K562 (cell line): Measurements from ENCODE around the gene CDK14. TPM values are rescaled to one million over a fixed set of nuclear protein-coding genes. Genes with fewer than 3 reads are reported as not detected.

ENCODE experiments used
- ATAC-seq: fragments of 200-7000 bp; cut with Tn5 transposase; 3 replicates; pipeline ENCODE4 v1.9.1; 2020; ENCODE audit warnings: moderate library complexity
- BruUV-seq: library from RNA; stranded (reverse); fragments of 400-500 nt; replicated peaks from 2 replicates; lab custom pipeline; 2021; lab: Mats Ljungman, UMichigan
- CTCF ChIA-PET: fragments of 300-600 bp; formaldehyde crosslinking; extraction: SDS; loops from one replicate; lab custom pipeline; 2021; ENCODE audit warnings: low intra/inter-chr PET ratio; lab: Yijun Ruan, JAX
- POLR2A ChIA-PET: fragments of 300-600, 350-650 bp; sonication (Branson Sonifier 250); formaldehyde crosslinking; extraction: SDS; loops from one replicate; lab custom pipeline; 2021; ENCODE audit warnings: antibody characterized with exemption, inconsistent platforms; lab: Yijun Ruan, JAX
- DNase-seq, 4 experiments: peaks; one replicate each; pipeline versions ENCODE4 v3.0.0 to v3.0.0-alpha.2; 2011 to 2018; ENCODE audit warnings: low spot score in 3 of 4, mixed read lengths in 3 of 4; ENCODE audit errors: extremely low read depth in 1 of 4
- FAIRE-seq: peaks from 2 replicates; lab custom pipeline; 2011; peaks lifted over from hg19 to GRCh38; lab: Jason Lieb, UNC
- H2AFZ ChIP-seq: 2 replicates; pipeline ENCODE4 v1.6.0; 2011; ENCODE audit warnings: low read depth, low read length, control low read depth, inconsistent platforms
- H3K27ac ChIP-seq: fragments of 200-600 bp; 3 replicates; pipeline ENCODE4 v1.8.0; 2011; ENCODE audit warnings: low read depth, mild to moderate bottlenecking, control low read depth, inconsistent platforms, low read length, moderate library complexity, mixed read lengths; ENCODE audit errors: extremely low read depth
- H3K27me3 ChIP-seq, 2 experiments: fragments of 300-600 bp in 1 of 2; 2 replicates in 1 of 2; 3 replicates in 1 of 2; pipeline versions ENCODE4 v1.6.0 to v1.8.0; 2011; ENCODE audit warnings: inconsistent platforms in 2 of 2, low read length in 2 of 2, mild to moderate bottlenecking in 1 of 2, mixed read lengths in 1 of 2, moderate library complexity in 1 of 2; ENCODE audit not compliant: control insufficient read depth in 2 of 2, insufficient read depth in 2 of 2
- H3K36me3 ChIP-seq: fragments of 300-600 bp; 3 replicates; pipeline ENCODE4 v1.8.0; 2011; ENCODE audit warnings: mild to moderate bottlenecking, low read length, inconsistent platforms; ENCODE audit not compliant: control insufficient read depth, insufficient read depth
- H3K4me1 ChIP-seq, 2 experiments: fragments of 200-600 bp in 1 of 2; replicated peaks in 1 of 2; 2 replicates in 1 of 2; 3 replicates in 1 of 2; pipeline versions ENCODE4 v1.5.1 to v1.8.0; 2011; ENCODE audit warnings: inconsistent platforms in 2 of 2, low read length in 2 of 2, mild to moderate bottlenecking in 1 of 2, mixed read lengths in 1 of 2, moderate library complexity in 1 of 2; ENCODE audit not compliant: control insufficient read depth in 2 of 2, insufficient read depth in 2 of 2
- H3K4me2 ChIP-seq: 2 replicates; pipeline ENCODE4 v1.6.1; 2011; ENCODE audit warnings: low read length, control low read depth, inconsistent platforms, mixed read lengths; ENCODE audit not compliant: insufficient read depth
- H3K4me3 ChIP-seq: fragments of 200-600 bp; sonication (generic), shearing (Covaris generic); 2 replicates; pipeline ENCODE4 v1.5.1; 2016; ENCODE audit warnings: control low read depth, inconsistent platforms
- H3K79me2 ChIP-seq: fragments of 200-600 bp; 3 replicates; pipeline ENCODE4 v1.8.0; 2011; ENCODE audit warnings: low read length, inconsistent platforms; ENCODE audit not compliant: control insufficient read depth, insufficient read depth
- H3K9ac ChIP-seq, 2 experiments: 2 replicates each; pipeline versions ENCODE4 v1.6.0 to v1.6.1; 2011; ENCODE audit warnings: low read depth in 2 of 2, low read length in 2 of 2, control low read depth in 1 of 2, inconsistent platforms in 1 of 2, mild to moderate bottlenecking in 1 of 2, mixed read lengths in 1 of 2; ENCODE audit not compliant: insufficient read depth in 1 of 2
- H3K9me1 ChIP-seq: one replicate; pipeline ENCODE4 v1.6.0; 2011; ENCODE audit warnings: inconsistent platforms, mild to moderate bottlenecking, low read length, moderate library complexity; ENCODE audit not compliant: control insufficient read depth, insufficient read depth
- H3K9me3 ChIP-seq: replicated peaks from 2 replicates; pipeline ENCODE4 v1.5.1; 2011; ENCODE audit warnings: low read depth, low read length, inconsistent platforms; ENCODE audit not compliant: control insufficient read depth, insufficient read depth
- H4K20me1 ChIP-seq: replicated peaks from 2 replicates; pipeline ENCODE4 v1.6.1; 2011; ENCODE audit warnings: low read length, inconsistent platforms, mixed read lengths; ENCODE audit not compliant: control insufficient read depth, insufficient read depth
- EHMT2 ChIP-seq: fragments of 450-650 bp; IDR thresholded peaks from 2 replicates; pipeline ENCODE4 v1.6.1; 2018; ENCODE audit warnings: antibody characterized with exemption
- EP300 ChIP-seq: IDR thresholded peaks from 2 replicates; pipeline ENCODE4 v1.6.1; 2012; ENCODE audit warnings: low read length, improper control_type of control experiment
- ETV6 ChIP-seq, 3 experiments: fragments of 150-350 bp in 1 of 3; sonication (generic) in 1 of 3; formaldehyde crosslinking in 1 of 3; IDR thresholded peaks; 2 replicates each; pipeline versions ENCODE4 v1.6.1 to v1.8.0; 2014 to 2022; ENCODE audit warnings: borderline replicate concordance in 2 of 3, low read depth in 2 of 3, antibody characterized with exemption in 1 of 3, low read length in 1 of 3, mild to moderate bottlenecking in 1 of 3, missing genetic modification reagents in 1 of 3
- MED1 ChIP-seq: sonication (generic); formaldehyde crosslinking; IDR thresholded peaks from 2 replicates; pipeline ENCODE4 v1.8.1; 2023; ENCODE audit warnings: missing genetic modification reagents, borderline replicate concordance
- MYNN ChIP-seq, 2 experiments: sonication (generic); formaldehyde crosslinking in 1 of 2; IDR thresholded peaks; 2 replicates each; pipeline versions ENCODE4 v1.5.0 to v1.6.1; 2016 to 2020; ENCODE audit warnings: antibody characterized with exemption in 1 of 2, missing genetic modification reagents in 1 of 2
- WGBS: fragments of 100-300 bp; shearing (Covaris generic); methylation state at CpG from one replicate; pipeline ENCODE4 v1.1.6; 2016; ENCODE audit warnings: low coverage, mixed read lengths; ENCODE audit not compliant: insufficient coverage; ENCODE audit errors: missing lambda C conversion rate; 5-methylcytosine and 5-hydroxymethylcytosine counted together
- in situ Hi-C: fragments of 300-500 bp; cut with MboI; formaldehyde crosslinking; loops from 4 replicates; pipeline ENCODE4 v1.15.0; 2018; ENCODE audit warnings: inconsistent platforms, mixed read lengths
- intact Hi-C: fragments of 100-400 bp; cut with micrococcal nuclease; formaldehyde crosslinking; loops from 2 replicates; pipeline ENCODE4 v1.14.2; 2022
- polyA plus RNA-seq, 8 experiments: library from polyadenylated mRNA; depleted of rRNA in 4 of 8; stranded (reverse) in 5 of 8; unstranded in 3 of 8; fragments of >200 nt; fragmentation: Nextera tagmentation in 2 of 8; fragmentation: Illumina TruSeq in 1 of 8; extraction: Ambion mirVana in 2 of 8; extraction: Trizol in 1 of 8; gene quantifications; 2 replicates each; pipeline versions ENCODE4 v1.2.1 to v1.2.3, GENCODE V29; 2011 to 2014; ENCODE audit warnings: inconsistent platforms in 1 of 8, missing spikeins in 1 of 8
- total RNA-seq, 7 experiments: library from RNA; depleted of rRNA in 6 of 7; stranded (reverse); fragments of >200 nt in 6 of 7; fragmentation: Illumina TruSeq in 2 of 7; extraction: Trizol in 2 of 7; gene quantifications; 2 replicates each; pipeline versions ENCODE4 v1.2.1 to v1.2.3, GENCODE V29; 2011 to 2021; ENCODE audit warnings: low replicate concordance in 1 of 7
- TF ChIP-seq, protein P1 (sequence below), 2 experiments: fragments of 450-650 bp in 1 of 2; sonication (generic) in 1 of 2; formaldehyde crosslinking in 1 of 2; IDR thresholded peaks; 2 replicates each; pipeline versions ENCODE4 v1.7.1 to v1.9.0; 2016 to 2022; ENCODE audit warnings: inconsistent platforms in 1 of 2, mild to moderate bottlenecking in 1 of 2, missing genetic modification reagents in 1 of 2
- TF ChIP-seq, protein P2 (sequence below): sonication (generic); formaldehyde crosslinking; IDR thresholded peaks from 2 replicates; pipeline ENCODE4 v1.8.0; 2022; ENCODE audit warnings: mild to moderate bottlenecking, missing genetic modification reagents

The CDK14 gene
- total and polyA plus RNA-seq, 9 of the 15 experiments (the other 6 are each of a cell fraction or from before 2014, with no cell fraction given) = 0.03 to 0.91 (median 0.16) TPM

GRCh38 chr7:90688810-90689209 lies 92.7 kb downstream of the CDK14 start:
- Histone ChIP-seq H3K4me1 (no peaks in the 10 kb centered on the region), H3K9ac (no peak overlapping the region), H3K27me3 (no peaks in the 10 kb centered on the region), H3K4me2 (no peak overlapping the region), H3K9me3 (no peaks in the 10 kb centered on the region), H3K27ac (no peak overlapping the region), H3K79me2 (no peaks in the 10 kb centered on the region), H2AFZ (no peak overlapping the region), H4K20me1 (no peaks in the 10 kb centered on the region), H3K36me3 (no peaks in the 10 kb centered on the region), H3K9me1 (no peaks in the 10 kb centered on the region), H3K4me3 (no peak overlapping the region)
- intact Hi-C loops (no loop called here), in situ Hi-C loops (no loop called here)
- POLR2A ChIA-PET = interaction anchor here (0.6 kb wide), 1 partner anchor 1163 kb away, joined by 3 read pairs; no protein-coding TSS in a partner anchor
- DNase-seq (no peak), ATAC-seq (no peak), FAIRE-seq (no peak)
- CTCF ChIA-PET = no interaction called here
- no TSS peak for BruUV-seq
- 0% methylated on average over 1 of the region's 1 CpG for WGBS
- no peak for TF ChIP-seq MED1 (CRISPR knock-in tag)
- TF ChIP-seq EHMT2 = no peak
- TF ChIP-seq, protein P1, sequence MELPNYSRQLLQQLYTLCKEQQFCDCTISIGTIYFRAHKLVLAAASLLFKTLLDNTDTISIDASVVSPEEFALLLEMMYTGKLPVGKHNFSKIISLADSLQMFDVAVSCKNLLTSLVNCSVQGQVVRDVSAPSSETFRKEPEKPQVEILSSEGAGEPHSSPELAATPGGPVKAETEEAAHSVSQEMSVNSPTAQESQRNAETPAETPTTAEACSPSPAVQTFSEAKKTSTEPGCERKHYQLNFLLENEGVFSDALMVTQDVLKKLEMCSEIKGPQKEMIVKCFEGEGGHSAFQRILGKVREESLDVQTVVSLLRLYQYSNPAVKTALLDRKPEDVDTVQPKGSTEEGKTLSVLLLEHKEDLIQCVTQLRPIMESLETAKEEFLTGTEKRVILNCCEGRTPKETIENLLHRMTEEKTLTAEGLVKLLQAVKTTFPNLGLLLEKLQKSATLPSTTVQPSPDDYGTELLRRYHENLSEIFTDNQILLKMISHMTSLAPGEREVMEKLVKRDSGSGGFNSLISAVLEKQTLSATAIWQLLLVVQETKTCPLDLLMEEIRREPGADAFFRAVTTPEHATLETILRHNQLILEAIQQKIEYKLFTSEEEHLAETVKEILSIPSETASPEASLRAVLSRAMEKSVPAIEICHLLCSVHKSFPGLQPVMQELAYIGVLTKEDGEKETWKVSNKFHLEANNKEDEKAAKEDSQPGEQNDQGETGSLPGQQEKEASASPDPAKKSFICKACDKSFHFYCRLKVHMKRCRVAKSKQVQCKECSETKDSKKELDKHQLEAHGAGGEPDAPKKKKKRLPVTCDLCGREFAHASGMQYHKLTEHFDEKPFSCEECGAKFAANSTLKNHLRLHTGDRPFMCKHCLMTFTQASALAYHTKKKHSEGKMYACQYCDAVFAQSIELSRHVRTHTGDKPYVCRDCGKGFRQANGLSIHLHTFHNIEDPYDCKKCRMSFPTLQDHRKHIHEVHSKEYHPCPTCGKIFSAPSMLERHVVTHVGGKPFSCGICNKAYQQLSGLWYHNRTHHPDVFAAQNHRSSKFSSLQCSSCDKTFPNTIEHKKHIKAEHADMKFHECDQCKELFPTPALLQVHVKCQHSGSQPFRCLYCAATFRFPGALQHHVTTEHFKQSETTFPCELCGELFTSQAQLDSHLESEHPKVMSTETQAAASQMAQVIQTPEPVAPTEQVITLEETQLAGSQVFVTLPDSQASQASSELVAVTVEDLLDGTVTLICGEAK (IDR thresholded peaks at IDR 0.05) = no peak
- TF ChIP-seq, protein P1 (CRISPR knock-in tag; IDR thresholded peaks at IDR 0.05) = no peak
- TF ChIP-seq MYNN (IDR thresholded peaks at IDR 0.05) = no peak
- no peak for TF ChIP-seq MYNN (CRISPR knock-in tag; IDR thresholded peaks at IDR 0.05)
- TF ChIP-seq, protein P2, sequence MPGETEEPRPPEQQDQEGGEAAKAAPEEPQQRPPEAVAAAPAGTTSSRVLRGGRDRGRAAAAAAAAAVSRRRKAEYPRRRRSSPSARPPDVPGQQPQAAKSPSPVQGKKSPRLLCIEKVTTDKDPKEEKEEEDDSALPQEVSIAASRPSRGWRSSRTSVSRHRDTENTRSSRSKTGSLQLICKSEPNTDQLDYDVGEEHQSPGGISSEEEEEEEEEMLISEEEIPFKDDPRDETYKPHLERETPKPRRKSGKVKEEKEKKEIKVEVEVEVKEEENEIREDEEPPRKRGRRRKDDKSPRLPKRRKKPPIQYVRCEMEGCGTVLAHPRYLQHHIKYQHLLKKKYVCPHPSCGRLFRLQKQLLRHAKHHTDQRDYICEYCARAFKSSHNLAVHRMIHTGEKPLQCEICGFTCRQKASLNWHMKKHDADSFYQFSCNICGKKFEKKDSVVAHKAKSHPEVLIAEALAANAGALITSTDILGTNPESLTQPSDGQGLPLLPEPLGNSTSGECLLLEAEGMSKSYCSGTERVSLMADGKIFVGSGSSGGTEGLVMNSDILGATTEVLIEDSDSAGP (CRISPR knock-in tag) = no peak
- no peak for TF ChIP-seq EP300
- TF ChIP-seq ETV6 (IDR thresholded peaks at IDR 0.05; ENCODE audit: borderline replicate concordance in 1 of 2, low read depth in 2 of 2, low read length in 1 of 2) = no peak
- no peak for TF ChIP-seq ETV6 (CRISPR knock-in tag; IDR thresholded peaks at IDR 0.05; ENCODE audit: borderline replicate concordance)
